GM12874 (cell line): ENCODE results near the gene B9D1.

Experiments used
- TF ChIP-seq, protein P1 (sequence below): IDR thresholded peaks from 2 replicates; pipeline ENCODE4 v1.5.1; 2011; ENCODE audit warnings: low read depth, mild to moderate bottlenecking, control low read depth, low read length, moderate library complexity; ENCODE audit not compliant: insufficient read depth

B9D1 gene

DNA sequence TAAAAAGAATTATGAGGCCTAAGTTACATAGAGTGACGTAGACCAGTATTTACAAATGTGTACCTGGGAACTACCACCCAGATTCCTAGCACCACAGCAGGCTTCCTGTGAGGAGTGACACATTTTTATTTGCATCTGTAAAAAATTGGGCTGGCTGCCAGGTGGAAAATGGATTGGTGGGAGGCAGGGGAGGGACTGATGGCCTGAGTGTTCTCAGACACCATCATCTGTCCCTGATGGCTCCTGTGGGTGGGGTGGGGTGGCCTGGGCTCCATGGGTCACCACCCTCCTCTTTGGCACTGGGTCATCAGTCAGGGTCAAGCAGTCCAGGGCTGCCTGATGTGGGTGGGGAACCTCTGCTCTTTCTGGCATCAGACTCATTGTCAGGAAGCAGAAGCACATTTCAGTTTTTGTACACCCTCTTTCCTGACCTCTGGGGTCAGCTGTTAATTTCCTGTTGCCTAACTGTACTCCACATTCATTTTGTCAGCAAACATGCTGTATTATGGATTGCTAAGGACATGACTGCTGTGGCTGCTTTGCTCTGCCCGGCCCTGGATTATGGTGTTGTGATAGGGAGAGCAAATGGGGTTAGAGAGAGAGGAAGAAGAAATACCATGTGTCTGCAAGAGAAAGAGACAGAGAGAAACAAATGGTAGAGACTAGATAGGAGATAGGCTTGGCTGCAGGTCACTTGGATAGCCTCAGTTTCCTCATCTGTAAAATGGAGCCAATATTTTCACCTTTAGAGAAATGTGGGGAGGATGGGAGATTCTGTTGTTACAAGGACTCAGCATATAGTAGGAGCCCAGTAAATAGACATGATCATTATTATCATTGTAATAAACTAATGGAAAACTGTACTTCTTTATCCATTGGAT lies 36.0 kb upstream of the B9D1 start:
- TF ChIP-seq, protein P1, sequence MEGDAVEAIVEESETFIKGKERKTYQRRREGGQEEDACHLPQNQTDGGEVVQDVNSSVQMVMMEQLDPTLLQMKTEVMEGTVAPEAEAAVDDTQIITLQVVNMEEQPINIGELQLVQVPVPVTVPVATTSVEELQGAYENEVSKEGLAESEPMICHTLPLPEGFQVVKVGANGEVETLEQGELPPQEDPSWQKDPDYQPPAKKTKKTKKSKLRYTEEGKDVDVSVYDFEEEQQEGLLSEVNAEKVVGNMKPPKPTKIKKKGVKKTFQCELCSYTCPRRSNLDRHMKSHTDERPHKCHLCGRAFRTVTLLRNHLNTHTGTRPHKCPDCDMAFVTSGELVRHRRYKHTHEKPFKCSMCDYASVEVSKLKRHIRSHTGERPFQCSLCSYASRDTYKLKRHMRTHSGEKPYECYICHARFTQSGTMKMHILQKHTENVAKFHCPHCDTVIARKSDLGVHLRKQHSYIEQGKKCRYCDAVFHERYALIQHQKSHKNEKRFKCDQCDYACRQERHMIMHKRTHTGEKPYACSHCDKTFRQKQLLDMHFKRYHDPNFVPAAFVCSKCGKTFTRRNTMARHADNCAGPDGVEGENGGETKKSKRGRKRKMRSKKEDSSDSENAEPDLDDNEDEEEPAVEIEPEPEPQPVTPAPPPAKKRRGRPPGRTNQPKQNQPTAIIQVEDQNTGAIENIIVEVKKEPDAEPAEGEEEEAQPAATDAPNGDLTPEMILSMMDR: no peak

DNA sequence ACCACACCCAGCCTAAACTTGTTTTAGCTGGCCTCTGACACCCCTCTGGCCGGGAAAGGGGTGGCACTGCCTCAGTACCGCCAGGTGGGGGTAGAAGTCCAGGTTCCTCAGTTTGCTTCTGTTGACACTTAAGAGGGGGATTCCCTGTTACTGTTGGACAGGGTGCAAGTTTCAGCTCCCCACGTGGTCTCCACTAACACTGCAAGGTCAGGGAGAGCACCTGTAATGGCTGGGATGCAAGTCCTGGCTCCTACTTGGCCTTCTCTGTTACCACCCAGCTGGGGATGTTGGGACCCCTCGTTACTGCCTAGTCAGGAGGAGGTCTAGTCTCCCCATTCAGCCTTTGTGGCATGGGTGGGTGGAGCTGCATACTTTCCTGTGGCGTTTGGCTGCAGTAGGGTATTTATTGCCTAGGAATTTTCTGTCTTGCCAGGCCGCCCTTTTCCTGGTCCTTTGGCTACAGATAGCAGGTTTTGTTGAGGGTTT lies 35.1 kb upstream of the B9D1 start:
- TF ChIP-seq, protein P1: peak; percentile 33; the same call in 1 of the 2 replicates

DNA sequence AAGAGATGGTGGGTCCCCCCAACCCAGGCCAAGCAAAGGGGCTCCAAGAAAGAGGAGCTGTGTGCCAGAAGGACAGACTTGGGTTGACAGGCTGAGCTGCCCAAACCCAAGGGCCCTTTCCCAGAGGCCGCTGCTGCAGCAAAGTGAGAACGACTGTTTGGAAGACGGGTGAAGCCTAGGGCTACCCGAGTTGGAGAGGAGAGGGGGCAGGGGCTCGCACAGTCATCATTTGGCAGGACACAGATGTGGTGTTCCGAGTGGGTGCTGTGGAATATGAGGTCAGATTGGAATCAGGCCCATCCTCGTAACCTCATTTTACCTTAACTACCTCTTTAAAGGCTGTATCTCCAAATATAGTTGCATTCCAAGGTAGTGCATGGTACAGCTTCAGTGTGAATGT lies 29.8 kb upstream of the B9D1 start:
- TF ChIP-seq, protein P1: no peak

DNA sequence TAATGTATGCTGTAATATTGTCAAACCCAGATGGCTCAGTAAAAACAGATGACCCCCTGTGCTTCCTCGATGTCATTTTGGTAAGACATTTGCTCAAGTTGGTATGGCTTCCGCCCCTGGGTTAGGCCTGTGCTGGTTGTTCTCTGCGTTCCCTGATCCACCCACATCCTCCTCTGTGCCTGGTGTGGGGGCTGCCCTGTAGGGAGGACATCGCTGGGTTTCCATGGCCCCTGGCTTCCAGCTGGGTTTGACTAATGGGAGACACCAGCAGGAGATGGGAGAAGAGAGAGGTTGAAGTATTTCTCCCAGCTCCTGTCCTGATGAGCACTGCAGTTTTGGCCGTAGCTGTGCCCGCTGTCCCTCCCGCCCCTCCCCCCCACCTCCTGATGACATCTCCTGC lies 28.9 kb upstream of the B9D1 start:
- TF ChIP-seq, protein P1: no peak

DNA sequence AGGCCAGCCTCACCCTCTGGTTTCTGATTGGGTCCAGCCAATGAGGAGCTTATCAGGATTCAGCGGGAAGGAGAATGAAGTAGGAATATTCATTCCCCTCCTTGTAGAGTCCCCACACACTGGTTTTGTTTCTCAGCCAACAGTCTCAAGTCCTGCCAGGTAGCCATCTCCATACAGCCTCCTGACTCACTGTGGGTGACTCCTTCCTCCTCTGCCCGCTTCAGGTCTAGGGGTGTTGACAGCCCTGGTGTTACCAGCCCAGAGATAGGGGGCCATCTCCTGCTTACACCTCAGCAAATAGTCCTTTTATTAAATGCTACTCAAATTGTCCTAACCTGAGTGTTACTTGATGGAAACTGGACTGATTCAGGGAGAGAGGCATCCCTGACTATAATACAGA lies 28.4 kb upstream of the B9D1 start:
- TF ChIP-seq, protein P1: no peak

DNA sequence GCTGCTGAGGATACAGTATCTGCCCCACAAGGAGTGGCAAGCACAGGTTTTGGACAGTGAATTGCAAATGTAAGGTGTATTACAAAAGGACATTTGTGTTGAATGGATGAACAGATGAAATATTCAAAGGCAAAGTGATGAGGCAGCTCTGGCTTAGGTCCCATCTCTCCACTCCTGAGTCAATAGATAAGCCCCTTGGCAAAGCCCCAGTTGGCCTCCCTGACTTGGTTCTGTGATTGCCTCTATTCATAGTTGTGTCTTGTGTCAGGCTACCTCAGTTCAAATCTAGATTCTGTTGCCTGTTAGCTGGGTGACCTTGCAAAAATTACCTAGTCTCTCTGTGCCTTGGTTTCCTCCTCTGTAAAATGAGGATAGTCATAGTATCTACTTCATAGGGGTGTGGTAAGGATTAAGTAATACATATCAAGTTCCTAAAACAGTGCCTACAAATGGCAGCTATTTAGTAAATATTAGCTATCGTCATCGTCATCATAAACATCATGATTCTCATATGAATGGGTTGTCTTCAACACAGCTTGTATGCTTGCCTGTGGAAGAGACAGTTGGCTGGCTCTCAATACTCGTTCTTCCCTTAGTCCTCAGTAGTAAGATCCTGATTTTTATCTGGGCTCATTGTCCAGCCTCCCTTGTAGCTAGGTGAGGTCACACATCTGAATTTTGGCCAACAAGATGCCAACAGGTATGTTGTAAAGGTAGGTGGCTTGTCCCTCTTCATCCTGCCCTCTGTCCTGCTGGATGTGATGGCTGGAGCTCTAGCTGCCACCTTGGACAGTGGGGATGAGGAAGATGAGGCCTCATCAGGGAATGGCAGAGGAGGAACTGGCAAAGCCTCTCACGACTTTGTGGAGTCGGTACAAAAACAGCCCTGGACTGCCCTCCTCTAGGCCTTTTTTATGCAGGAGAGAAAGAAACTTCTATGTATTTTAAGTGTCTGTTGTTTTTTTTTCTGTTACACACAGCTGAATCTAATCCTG lies 26.6 kb upstream of the B9D1 start:
- TF ChIP-seq, protein P1: no peak
